Subcutaneous adipose tissue (tissue), 4 donors: ENCODE measurements around the gene GPR65. TPM values are rescaled to one million over a fixed set of nuclear protein-coding genes. Genes with fewer than 3 reads are reported as not detected.

Experiments used
- CTCF ChIP-seq: fragments of 450-650 bp; IDR thresholded peaks from one replicate; pipeline ENCODE4 v1.5.1; 2016; ENCODE audit warnings: low read depth, mild to moderate bottlenecking, control low read depth, antibody characterized with exemption, moderate library complexity
- total RNA-seq, 4 donors: library from RNA; depleted of rRNA; stranded (reverse); fragments of >200 nt; gene quantifications; one replicate each; pipeline ENCODE4 v1.1.0, GENCODE V29; 2016

GPR65 gene
- total RNA-seq, 4 donors from 2014 or later: 0.19 to 18.7 (median 2.0) TPM

- TF ChIP-seq CTCF: no peak
These were observed 25.1 kb downstream of the GPR65 start for GRCh38 chr14:88030079-88030478.

- no peak for TF ChIP-seq CTCF
These were observed 26.0 kb downstream of the GPR65 start for GRCh38 chr14:88030892-88031291.

- TF ChIP-seq CTCF: no peak
These were observed 27.4 kb downstream of the GPR65 start for GRCh38 chr14:88032373-88032772.

- TF ChIP-seq CTCF: no peak
These were observed 29.1 kb downstream of the GPR65 start for GRCh38 chr14:88034076-88034475.

GRCh38 chr14:88036422-88036821 lies 31.5 kb downstream of the GPR65 start:
- no peak for TF ChIP-seq CTCF

GRCh38 chr14:88037325-88037724 lies 32.4 kb downstream of the GPR65 start:
- TF ChIP-seq CTCF: no peak

GRCh38 chr14:88039197-88039596 lies 34.3 kb downstream of the GPR65 start:
- no peak for TF ChIP-seq CTCF
